ENCODE measurements around the gene CSN3. TPM values are rescaled to one million over a fixed set of nuclear protein-coding genes. Genes with fewer than 3 reads are reported as not detected.

CSN3 gene
- total RNA-seq, 3 donors from 2014 or later (not counting 1 experiment from before 2014, with no cell fraction given), result not detected

DNA sequence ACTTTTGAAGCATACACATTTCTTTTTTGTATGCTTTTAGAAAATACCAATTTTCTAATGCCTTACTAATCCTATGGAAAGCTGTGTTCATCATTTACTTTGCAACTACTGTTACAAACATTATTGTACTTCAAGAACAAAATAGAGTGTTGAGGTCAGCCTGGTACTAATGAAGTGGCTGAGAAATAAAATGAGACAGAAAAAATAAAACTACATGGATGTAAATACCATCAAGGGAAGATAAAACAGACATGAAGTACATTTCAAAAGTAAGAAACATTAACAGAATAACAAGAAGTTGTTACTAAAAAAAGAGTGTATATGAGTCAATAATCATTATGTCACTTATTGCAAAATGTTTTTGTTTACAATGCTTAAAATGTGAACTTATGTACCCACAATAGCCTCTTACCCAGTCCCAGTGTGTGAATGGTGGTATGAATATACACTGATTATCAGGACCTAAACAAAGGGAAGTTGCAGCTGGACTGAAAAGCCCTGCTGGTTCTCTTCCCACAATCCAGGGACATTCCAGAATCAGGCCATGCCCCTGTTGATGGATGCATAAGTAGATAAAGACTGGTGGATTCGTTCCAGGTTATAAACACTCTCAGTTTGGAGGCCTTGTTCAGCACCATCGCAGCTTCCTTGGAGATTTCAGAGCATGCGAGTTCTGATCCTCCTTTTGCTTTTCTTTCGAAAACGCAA, 2.4 kb upstream of the CSN3 start:
- Mint-ChIP-seq H3K27me3 (ENCODE audit: low read depth in 2 of 2) (no peaks in the 10 kb centered on the region), H3K4me1 (no peaks in the 10 kb centered on the region), H3K4me3 (no peak overlapping the region), H3K27ac (no peak overlapping the region), H3K36me3 (no peaks in the 10 kb centered on the region), H3K9me3 (peaks cover 2 to 6% of the 10 kb centered on the region in 2 donors)
- 79% methylated on average over 3 of the region's 5 CpGs for WGBS (ENCODE audit: insufficient coverage)
- H3K36me3 ChIP-seq (ENCODE audit: control insufficient read depth, insufficient read depth, low read length), result no peaks in the 10 kb centered on the region
- H3K27ac ChIP-seq (ENCODE audit: low read length), result no peak overlapping the region
- H3K4me3 ChIP-seq (ENCODE audit: low read length), result no peak overlapping the region
- no peaks in the 10 kb centered on the region for H3K9me3 ChIP-seq (ENCODE audit: control insufficient read depth, insufficient read depth, low read length)
- TF ChIP-seq CTCF (IDR thresholded peaks at IDR 0.05), result no peak
- no peak for ATAC-seq
- H3K4me1 ChIP-seq (ENCODE audit: control insufficient read depth, insufficient read depth, low read length), result no peaks in the 10 kb centered on the region
- no peaks in the 10 kb centered on the region for H3K27me3 ChIP-seq (ENCODE audit: control insufficient read depth, insufficient read depth, low read length)
- intact Hi-C loops (cut with micrococcal nuclease), result no loop called here
- no peak for DNase-seq

- no peak for ATAC-seq
- H3K4me3 ChIP-seq (ENCODE audit: low read length), result no peak overlapping the region
Measured at GRCh38 chr4:70243091-70243490, 694 bp downstream of the CSN3 start.

GRCh38 chr4:70251250-70251944, 9.0 kb downstream of the CSN3 start:
- TF ChIP-seq CTCF (IDR thresholded peaks at IDR 0.05), result no peak
- ATAC-seq (no peak), DNase-seq (no peak)
- Mint-ChIP-seq H3K36me3 (no peaks in the 10 kb centered on the region), H3K27me3 (ENCODE audit: low read depth in 2 of 2) (no peaks in the 10 kb centered on the region), H3K4me1 (no peaks in the 10 kb centered on the region), H3K4me3 (no peak overlapping the region), H3K9me3 (peaks cover 0 to 4% of the 10 kb centered on the region in 2 donors), H3K27ac (no peak overlapping the region)
- H3K27ac ChIP-seq (ENCODE audit: low read length), result no peak overlapping the region
- intact Hi-C loops (cut with micrococcal nuclease), result no loop called here
- no peaks in the 10 kb centered on the region for H3K27me3 ChIP-seq (ENCODE audit: control insufficient read depth, insufficient read depth, low read length)
- 70% methylated on average over 3 of the region's 3 CpGs for WGBS (ENCODE audit: insufficient coverage)
- no peaks in the 10 kb centered on the region for H3K4me1 ChIP-seq (ENCODE audit: control insufficient read depth, insufficient read depth, low read length)
- no peak overlapping the region for H3K4me3 ChIP-seq (ENCODE audit: low read length)
- H3K36me3 ChIP-seq (ENCODE audit: control insufficient read depth, insufficient read depth, low read length), result no peaks in the 10 kb centered on the region
- H3K9me3 ChIP-seq (ENCODE audit: control insufficient read depth, insufficient read depth, low read length), result no peaks in the 10 kb centered on the region

More at GRCh38 chr4:70243091-70243490, 694 bp downstream of the CSN3 start:
- intact Hi-C loops (cut with micrococcal nuclease), result no loop called here
- no peaks in the 10 kb centered on the region for H3K4me1 Mint-ChIP-seq
- no peaks in the 10 kb centered on the region for H3K27me3 Mint-ChIP-seq (ENCODE audit: low read depth in 2 of 2)
- no peak overlapping the region for H3K27ac Mint-ChIP-seq
- Histone ChIP-seq H3K27ac (ENCODE audit: low read length) (no peak overlapping the region), H3K27me3 (ENCODE audit: control insufficient read depth, insufficient read depth, low read length) (no peaks in the 10 kb centered on the region), H3K4me1 (ENCODE audit: control insufficient read depth, insufficient read depth, low read length) (no peaks in the 10 kb centered on the region), H3K9me3 (ENCODE audit: control insufficient read depth, insufficient read depth, low read length) (no peaks in the 10 kb centered on the region), H3K36me3 (ENCODE audit: control insufficient read depth, insufficient read depth, low read length) (no peaks in the 10 kb centered on the region)
- no peak for DNase-seq
- H3K36me3 Mint-ChIP-seq, result no peaks in the 10 kb centered on the region
- TF ChIP-seq CTCF (IDR thresholded peaks at IDR 0.05), result no peak
- WGBS (ENCODE audit: insufficient coverage), result 42% methylated on average over 2 of the region's 4 CpGs
- no peak overlapping the region for H3K4me3 Mint-ChIP-seq
- peaks cover 2 to 3% of the 10 kb centered on the region in 2 donors for H3K9me3 Mint-ChIP-seq
